ENCODE results near the gene ANKRD45. TPM values are rescaled to one million over a fixed set of nuclear protein-coding genes. Genes with fewer than 3 reads are reported as not detected.

Gene ANKRD45
- total RNA-seq, 1 experiment from 2014 or later: 0.31 TPM

GRCh38 chr1:173590557-173590956, 79.1 kb downstream of the ANKRD45 start:
- no peaks in the 10 kb centered on the region for H3K27me3 Mint-ChIP-seq (ENCODE audit: low read depth)
- H3K27me3 ChIP-seq (ENCODE audit: insufficient read depth, low read length): no peaks in the 10 kb centered on the region
- no peak overlapping the region for H3K27ac ChIP-seq (ENCODE audit: insufficient read length, low read depth, low read length)
- no peak overlapping the region for H3K4ac ChIP-seq (ENCODE audit: low read depth, low read length)
- H3T11ph ChIP-seq (ENCODE audit: low read length): no peak overlapping the region
- no peaks in the 10 kb centered on the region for H3K36me3 Mint-ChIP-seq (ENCODE audit: insufficient read depth in 1 of 3, low read depth in 3 of 3)
- no peaks in the 10 kb centered on the region for H3K79me2 ChIP-seq (ENCODE audit: insufficient read depth, low read length)
- H3K4me2 ChIP-seq (ENCODE audit: insufficient read depth, insufficient read length, low read length): no peak overlapping the region
- H2BK120ac ChIP-seq (ENCODE audit: low read depth, low read length, poor library complexity, severe bottlenecking): no peak overlapping the region
- no peaks in the 10 kb centered on the region for H3K4me1 ChIP-seq (ENCODE audit: insufficient read depth, low read length)
- no peak overlapping the region for H2BK15ac ChIP-seq (ENCODE audit: low read depth, low read length)
- H3K4me1 Mint-ChIP-seq: no peaks in the 10 kb centered on the region
- DNase-seq: no peak
- no peaks in the 10 kb centered on the region for H3K9me3 ChIP-seq (ENCODE audit: control insufficient read depth, low read depth, low read length)
- H4K20me1 ChIP-seq (ENCODE audit: control insufficient read depth, insufficient read depth, insufficient read length): no peaks in the 10 kb centered on the region
- no peaks in the 10 kb centered on the region for H3K9me3 Mint-ChIP-seq
- WGBS (ENCODE audit: extremely low coverage, insufficient read length, low lambda C conversion rate): no CpG with 5 or more reads among the region's 1 CpG
- no peak overlapping the region for H2BK5ac ChIP-seq (ENCODE audit: insufficient read length, low read length)
- no peak overlapping the region for H3K27ac Mint-ChIP-seq
- no peak overlapping the region for H4K5ac ChIP-seq (ENCODE audit: insufficient read length, low read depth, low read length)
- no peak overlapping the region for H3K14ac ChIP-seq (ENCODE audit: insufficient read depth, low read length)
- H3K23ac ChIP-seq (ENCODE audit: insufficient read length, low read depth, low read length): no peak overlapping the region
- H3K18ac ChIP-seq (ENCODE audit: insufficient read length, low read depth, low read length): no peak overlapping the region
- no peak overlapping the region for H2AK5ac ChIP-seq (ENCODE audit: insufficient read length, low read length)
- H2BK12ac ChIP-seq (ENCODE audit: insufficient read length, low read depth, low read length): no peak overlapping the region
- no peak overlapping the region for H2BK20ac ChIP-seq (ENCODE audit: low read depth, low read length, poor library complexity, severe bottlenecking)
- no peak overlapping the region for H4K8ac ChIP-seq (replicated peaks; ENCODE audit: insufficient read length, low read depth, low read length)
- no peak overlapping the region for H4K91ac ChIP-seq (ENCODE audit: insufficient read length, low read depth, low read length)
- no peaks in the 10 kb centered on the region for H3K79me1 ChIP-seq (ENCODE audit: insufficient read depth, low read depth, low read length, poor library complexity, severe bottlenecking)
- no peak overlapping the region for H3K4me3 Mint-ChIP-seq
- no peak overlapping the region for H3K9ac ChIP-seq (ENCODE audit: extremely low read depth, insufficient read length, low read length)
- no peak overlapping the region for H2AFZ ChIP-seq (ENCODE audit: low read length)
- H3K23me2 ChIP-seq (ENCODE audit: insufficient read length, low read depth, low read length, poor library complexity, severe bottlenecking): no peaks in the 10 kb centered on the region
- no peak for TF ChIP-seq CTCF (conservative IDR thresholded peaks at IDR 0.05)
- H3K56ac ChIP-seq (ENCODE audit: insufficient read length, low read depth, low read length): no peak overlapping the region

All from H9 (cell line).